Activated naive CD4-positive, alpha-beta T cell treated with anti-CD3 and anti-CD28 coated beads, Interleukin-2, amount 50 U/mL, for 16 hours (primary cell): Measurements from ENCODE around the gene ALOX5.
"Not testable (repeated sequence)": the region's sequence is repeated elsewhere in the genome, so short reads cannot be mapped to it uniquely, and the experiment has no call there.

Experiments
- DNase-seq: peaks from one replicate; pipeline ENCODE4 v3.0.0-alpha.2; 2020

The ALOX5 gene

GRCh38 chr10:45373576-45374349 is at the start of gene ALOX5:
Gene ALOX5, plus strand, starts transcription at chr10:45374216. Its CDS starts 64 bp downstream, at chr10:45374280.
- no peak for DNase-seq

DNA sequence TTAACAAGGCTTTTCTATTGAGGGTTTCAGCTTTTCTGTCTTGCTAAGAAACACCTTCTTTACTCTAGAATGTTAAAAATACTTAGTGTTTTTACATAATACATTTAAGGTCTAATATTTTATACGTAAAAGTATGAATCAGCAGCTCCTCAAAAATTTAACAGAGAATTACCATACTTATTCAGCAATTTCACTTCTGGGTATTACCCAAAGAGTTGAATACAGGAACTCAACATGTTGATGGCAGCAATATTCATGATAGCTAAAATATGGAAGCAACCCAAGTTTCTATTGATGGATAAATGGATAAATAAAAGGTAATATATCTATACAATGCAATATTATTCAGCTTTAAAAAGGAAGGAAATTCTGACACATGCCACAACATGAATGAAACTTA is 48.9 kb upstream of the ALOX5 start:
- DNase-seq: no peak

GRCh38 chr10:45326864-45327263 is 47.2 kb upstream of the ALOX5 start:
- not testable (repeated sequence) for DNase-seq

DNA sequence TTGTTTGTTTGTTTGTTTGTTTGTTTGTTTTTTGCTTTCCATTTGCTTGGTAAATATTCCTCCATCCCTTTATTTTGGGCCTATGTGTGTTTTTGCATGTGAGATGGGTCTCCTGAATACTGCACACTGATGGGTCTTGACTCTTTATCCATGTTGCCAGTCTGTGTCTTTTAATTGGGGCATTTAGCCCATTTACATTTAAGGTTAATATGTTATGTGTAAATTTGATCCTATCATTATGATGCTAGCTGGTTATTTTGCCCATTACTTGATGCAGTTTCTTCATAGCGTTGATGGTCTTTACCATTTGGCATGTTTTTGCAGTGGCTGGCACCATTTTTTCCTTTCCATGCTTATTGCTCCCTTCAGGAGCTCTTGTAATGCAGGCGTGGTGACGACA is 42.2 kb upstream of the ALOX5 start:
- not testable (repeated sequence) for DNase-seq

GRCh38 chr10:45339894-45340293 is 34.1 kb upstream of the ALOX5 start:
- no peak for DNase-seq

DNA sequence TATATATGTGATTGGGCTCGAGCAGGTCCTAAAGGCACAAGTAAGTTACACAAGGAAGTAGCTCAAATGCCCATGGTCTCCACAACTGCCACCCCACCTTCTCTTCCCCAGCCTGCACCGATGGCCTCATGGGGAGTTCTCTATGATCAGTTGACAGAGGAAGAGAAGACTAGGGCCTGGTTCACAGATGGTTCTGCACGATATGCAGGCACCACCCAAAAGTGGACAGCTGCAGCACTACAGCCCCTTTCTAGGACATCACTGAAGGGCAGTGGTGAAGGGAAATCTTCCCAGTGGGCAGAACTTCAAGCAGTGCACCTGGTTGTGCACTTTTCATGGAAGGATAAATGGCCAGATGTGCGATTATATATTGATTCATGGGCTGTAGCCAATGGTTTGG is 33.6 kb upstream of the ALOX5 start:
- not testable (repeated sequence) for DNase-seq

DNA sequence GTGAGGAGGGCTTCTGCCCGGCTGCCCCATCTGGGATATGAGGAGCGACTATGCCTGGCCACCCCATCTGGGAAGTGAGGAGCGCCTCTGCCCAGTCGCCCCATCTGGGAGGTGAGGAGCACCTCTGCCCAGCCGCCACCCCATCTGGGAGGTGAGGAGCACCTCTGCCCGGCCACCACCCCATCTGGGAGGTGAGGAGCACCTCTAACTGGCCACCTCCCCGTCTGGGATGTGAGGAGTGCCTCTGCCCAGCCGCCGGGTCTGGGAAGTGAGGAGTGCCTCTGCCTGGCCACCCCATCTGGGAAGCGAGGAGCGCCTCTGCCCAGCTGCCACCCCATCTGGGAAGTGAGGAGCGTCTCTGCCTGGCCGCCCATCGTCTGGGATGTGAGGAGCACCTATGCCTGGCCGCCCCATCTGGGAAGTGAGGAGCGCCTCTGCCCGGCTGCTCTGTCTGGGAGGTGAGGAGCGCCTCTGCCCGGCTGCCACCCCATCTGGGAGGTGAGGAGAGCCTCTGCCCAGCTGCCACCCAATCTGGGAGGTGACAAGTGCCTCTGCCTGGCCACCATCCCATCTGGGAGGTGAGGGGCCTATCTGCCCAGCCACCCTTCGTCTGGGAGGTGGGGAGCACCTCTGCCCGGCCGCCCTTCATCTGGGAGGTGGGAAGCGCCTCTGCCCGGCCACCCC is 27.2 kb upstream of the ALOX5 start:
- not testable (repeated sequence) for DNase-seq

DNA sequence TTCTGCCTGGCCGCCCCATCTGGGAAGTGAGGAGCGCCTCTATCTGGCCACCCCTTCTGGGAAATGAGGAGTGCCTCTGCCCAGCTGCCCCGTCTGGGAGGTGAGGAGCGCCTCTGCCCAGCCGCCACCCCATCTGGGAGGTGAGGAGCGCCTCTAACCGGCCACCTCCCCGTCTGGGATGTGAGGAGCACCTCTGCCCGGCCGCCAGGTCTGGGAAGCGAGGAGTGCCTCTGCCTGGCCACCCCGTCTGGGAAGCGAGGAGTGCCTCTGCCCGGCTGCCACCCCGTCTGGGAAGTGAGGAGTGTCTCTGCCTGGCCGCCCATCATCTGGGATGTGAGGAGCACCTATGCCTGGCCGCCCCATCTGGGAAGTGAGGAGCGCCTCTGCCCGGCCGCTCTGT is 26.6 kb upstream of the ALOX5 start:
- not testable (repeated sequence) for DNase-seq

DNA sequence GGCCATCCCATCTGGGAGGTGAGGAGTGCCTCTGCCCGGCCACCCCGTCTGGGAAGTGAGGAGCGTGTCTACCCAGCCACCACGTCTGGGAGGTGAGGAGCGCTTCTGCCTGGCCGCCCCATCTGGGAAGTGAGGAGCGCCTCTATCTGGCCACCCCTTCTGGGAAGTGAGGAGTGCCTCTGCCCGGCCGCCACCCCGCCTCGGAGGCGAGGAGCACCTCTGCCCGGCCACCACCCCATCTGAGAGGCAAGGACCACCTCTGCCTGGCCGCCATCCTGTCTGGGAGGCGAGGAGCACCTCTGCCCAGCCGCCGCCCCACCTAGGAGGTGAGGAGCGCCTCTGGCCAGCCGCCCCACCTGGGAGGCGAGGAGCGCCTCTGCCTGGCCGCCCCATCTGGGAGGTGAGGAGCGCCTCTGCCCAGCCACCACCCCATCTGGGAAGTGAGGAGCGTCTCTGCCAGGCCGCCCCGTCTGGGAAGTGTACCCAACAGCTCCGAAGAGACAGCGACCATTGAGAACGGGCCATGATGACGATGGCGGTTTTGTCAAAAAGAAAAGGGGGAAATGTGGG is 25.7 kb upstream of the ALOX5 start:
- not testable (repeated sequence) for DNase-seq

DNA sequence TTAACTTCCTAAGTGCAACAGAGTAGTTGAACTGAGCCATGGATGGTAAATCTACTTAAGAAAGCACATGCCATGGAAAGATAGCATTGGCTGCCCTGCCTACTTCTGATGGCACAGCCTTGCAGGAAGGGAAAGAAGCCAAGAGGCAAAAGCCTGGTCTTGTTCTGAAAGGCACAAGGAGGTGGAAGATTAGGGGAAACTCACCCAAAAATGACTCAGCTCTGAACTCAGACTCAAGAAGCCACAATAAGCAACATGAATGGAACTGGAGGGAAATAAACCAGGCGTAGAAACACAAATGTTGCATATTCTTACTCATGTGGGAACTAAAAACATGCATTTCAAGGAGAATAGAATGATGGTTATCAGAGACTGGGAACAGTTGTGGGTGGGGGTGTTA is 20.8 kb upstream of the ALOX5 start:
- no peak for DNase-seq

- no peak for DNase-seq
These were observed 19.8 kb upstream of the ALOX5 start for GRCh38 chr10:45354261-45354660.

DNA sequence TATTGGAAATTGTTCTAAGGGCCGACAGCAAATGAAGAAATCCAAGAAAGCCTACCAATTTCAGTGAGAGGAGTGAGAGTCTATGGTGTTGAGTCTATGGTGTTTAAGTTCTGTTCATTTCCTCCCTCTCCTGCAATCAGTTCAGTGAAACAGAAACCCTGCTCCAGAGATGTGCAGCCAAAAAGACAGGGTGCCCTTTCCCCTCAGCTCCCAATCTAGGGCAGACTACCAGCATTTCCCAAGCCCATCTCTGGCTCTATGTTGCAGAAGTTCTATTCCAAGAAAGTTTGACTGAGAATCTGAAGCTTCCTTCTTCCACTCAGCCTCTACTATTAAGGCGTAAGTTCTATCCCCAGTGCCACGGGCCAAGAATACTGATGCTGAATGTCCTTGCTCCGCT is 18.5 kb upstream of the ALOX5 start:
- no peak for DNase-seq

GRCh38 chr10:45358961-45359360 is 15.1 kb upstream of the ALOX5 start:
- not testable (repeated sequence) for DNase-seq

DNA sequence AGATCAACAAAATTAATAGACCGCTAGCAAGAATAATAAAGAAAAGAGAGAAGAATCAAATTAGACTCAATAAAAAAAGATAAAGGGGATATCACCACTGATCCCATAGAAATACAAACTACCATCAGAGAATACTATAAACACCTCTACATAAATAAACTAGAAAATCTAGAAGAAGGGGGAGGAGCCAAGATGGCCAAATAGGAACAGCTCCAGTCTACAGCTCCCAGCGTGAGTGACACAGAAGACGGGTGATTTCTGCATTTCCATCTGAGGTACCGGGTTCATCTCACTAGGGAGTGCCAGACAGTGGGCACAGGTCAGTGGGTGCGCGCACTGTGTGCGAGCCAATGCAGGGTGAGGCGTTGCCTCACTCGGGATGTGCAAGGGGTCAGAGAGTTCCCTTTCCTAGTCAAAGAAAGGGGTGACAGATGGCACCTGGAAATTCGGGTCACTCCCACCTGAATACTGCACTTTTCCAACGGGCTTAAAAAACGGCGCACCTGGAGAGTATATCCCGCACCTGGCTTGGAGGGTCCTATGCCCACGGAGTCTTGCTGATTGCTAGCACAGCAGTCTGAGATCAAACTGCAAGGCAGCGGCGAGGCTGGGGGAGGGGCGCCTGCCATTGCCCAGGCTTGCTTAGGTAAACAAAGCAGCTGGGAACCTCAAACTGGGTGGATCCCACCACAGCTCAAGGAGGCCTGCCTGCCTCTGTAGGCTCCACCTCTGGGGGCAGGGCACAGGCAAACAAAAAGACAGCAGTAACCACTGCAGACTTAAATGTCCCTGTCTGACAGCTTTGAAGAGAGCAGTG is 11.8 kb upstream of the ALOX5 start:
- DNase-seq: not testable (repeated sequence)

GRCh38 chr10:45367643-45368042 is 6.4 kb upstream of the ALOX5 start:
- DNase-seq: not testable (repeated sequence)

DNA sequence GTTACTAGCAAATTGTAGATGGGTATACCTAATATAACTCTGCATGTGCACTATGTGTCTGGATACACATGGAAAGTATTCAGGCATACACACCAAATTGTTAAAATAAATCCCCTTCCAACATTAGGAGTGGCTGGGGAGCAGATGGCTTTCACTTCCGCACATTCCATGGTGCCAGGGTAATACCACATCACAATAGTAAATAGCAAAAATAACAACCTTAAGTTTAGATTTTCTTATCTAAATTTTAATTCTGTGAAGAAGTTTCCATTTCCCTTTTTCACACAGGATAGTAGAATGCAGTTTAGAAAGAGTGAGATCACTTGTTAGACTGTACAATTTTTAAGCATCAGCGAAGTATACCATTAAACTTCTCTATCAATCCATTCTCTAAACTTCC is 5.8 kb upstream of the ALOX5 start:
- DNase-seq: no peak

DNA sequence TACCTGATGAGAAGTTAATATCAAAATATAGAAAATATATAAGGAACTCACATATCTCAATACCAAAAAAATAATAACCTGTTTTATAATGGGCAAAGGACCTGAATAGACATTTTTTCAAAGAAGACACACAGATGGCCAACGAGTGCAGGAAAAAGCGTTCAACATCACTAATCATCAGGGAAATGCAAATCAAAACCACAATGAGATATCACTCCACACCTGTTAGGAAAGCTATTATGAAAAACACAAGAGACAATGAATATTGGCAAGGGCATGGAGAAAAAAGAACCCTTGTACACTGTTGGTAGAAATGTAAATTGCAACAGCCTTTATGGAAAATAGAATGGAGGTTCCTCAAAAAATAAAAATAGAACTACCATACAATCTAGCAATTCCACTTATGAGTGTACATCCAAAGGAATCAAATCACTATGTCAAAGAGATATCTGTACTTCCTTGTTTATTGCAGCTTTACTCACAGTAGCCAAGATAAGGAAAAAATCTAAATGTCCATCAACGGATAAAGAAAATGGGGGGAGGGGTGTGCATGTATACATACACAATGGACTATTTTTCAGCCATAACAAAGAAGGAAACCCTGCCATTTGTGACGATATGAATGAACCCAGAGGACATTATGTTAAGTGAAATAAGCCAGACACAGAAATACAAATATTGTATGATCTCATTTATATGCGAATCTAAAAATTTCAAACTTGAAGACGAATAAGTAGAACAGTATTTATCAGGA is 3.6 kb upstream of the ALOX5 start:
- DNase-seq: no peak

GRCh38 chr10:45371560-45371959 is 2.5 kb upstream of the ALOX5 start:
- no peak for DNase-seq

GRCh38 chr10:45372251-45372951 is 1.6 kb upstream of the ALOX5 start:
- no peak for DNase-seq

DNA sequence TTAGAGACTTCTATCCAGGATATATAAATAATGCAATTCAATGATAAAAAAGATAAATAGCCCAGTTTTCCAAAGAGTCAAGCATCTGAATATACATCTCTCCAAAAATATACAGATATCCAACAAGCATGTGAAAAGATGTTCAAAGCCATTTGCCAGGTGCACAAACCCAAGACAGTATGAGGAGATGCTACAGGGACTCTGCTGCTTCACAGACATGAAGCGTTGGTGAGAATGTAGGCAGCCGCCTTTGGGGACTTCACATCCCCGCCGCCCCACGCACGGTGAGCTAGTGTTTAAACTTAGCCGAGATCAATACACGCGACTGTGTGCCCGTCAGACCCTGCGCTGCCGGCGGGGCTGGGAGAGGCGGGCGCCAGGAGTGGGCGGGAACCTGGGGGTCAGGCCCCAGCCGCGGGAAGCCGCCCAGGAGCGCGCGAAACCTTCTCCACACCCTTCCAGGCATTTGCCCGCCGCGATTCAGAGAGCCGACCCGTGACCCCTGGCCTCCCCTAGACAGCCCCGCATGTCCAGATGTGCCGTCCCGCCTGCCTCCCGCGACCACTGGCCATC is 927 bp upstream of the ALOX5 start:
- peak; percentile 20 for DNase-seq

- DNase-seq: no peak
These were observed 485 bp downstream of the ALOX5 start for GRCh38 chr10:45374350-45375052.
